Liver (tissue), 9 donors: ENCODE results near the gene GRID1. TPM values are rescaled to one million over a fixed set of nuclear protein-coding genes. Genes with fewer than 3 reads are reported as not detected.

Source experiments
- DNase-seq: peaks from one replicate; pipeline ENCODE4 v3.0.0-alpha.2; 2017; ENCODE audit warnings: low spot score
- H3K27ac ChIP-seq, 2 donors: one replicate each; pipeline ENCODE4 v1.7.0; 2013; ENCODE audit warnings: inconsistent platforms in 2 of 2, low read length in 2 of 2, control low read depth in 1 of 2, low read depth in 1 of 2, mild to moderate bottlenecking in 1 of 2
- H3K27me3 ChIP-seq, 4 donors: one replicate each; pipeline versions ENCODE4 v1.6.1 to v1.7.0; 2013; ENCODE audit warnings: low read length in 3 of 4, inconsistent platforms in 1 of 4, mild to moderate bottlenecking in 1 of 4, moderate library complexity in 1 of 4; ENCODE audit not compliant: control insufficient read depth in 4 of 4, insufficient read depth in 4 of 4
- H3K36me3 ChIP-seq, 4 donors: one replicate each; pipeline versions ENCODE4 v1.6.1 to v1.7.0; 2013; ENCODE audit warnings: low read length in 3 of 4, mild to moderate bottlenecking in 3 of 4, low read depth in 1 of 4, moderate library complexity in 1 of 4; ENCODE audit not compliant: control insufficient read depth in 4 of 4, insufficient read depth in 3 of 4
- H3K4me1 ChIP-seq, 4 donors: one replicate each; pipeline versions ENCODE4 v1.6.1 to v1.7.0; 2013; ENCODE audit warnings: low read length in 3 of 4, mild to moderate bottlenecking in 3 of 4, moderate library complexity in 1 of 4; ENCODE audit not compliant: control insufficient read depth in 4 of 4, insufficient read depth in 4 of 4
- H3K4me3 ChIP-seq, 3 donors: one replicate each; pipeline versions ENCODE4 v1.6.1 to v1.7.0; 2013; ENCODE audit warnings: low read length in 3 of 3, control low read depth in 1 of 3, low read depth in 1 of 3, mild to moderate bottlenecking in 1 of 3
- H3K9ac ChIP-seq, 2 donors: one replicate each; pipeline ENCODE4 v1.7.0; 2013; ENCODE audit warnings: low read length in 2 of 2, mild to moderate bottlenecking in 2 of 2, moderate library complexity in 2 of 2, control low read depth in 1 of 2, low read depth in 1 of 2
- H3K9me3 ChIP-seq, 4 donors: one replicate each; pipeline versions ENCODE4 v1.6.1 to v1.7.0; 2013; ENCODE audit warnings: low read length in 3 of 4; ENCODE audit not compliant: control insufficient read depth in 4 of 4
- ATF3 ChIP-seq: IDR thresholded peaks from 2 replicates; pipeline ENCODE4 v1.6.1; 2016; ENCODE audit warnings: antibody characterized with exemption
- CTCF ChIP-seq: fragments of 150-350 bp; IDR thresholded peaks from 2 replicates; pipeline ENCODE4 v1.5.1; 2017; ENCODE audit warnings: improper control_type of control experiment, low read depth, low read length; ENCODE audit not compliant: missing input control
- EGR1 ChIP-seq, 2 donors: IDR thresholded peaks; 2 replicates each; pipeline ENCODE4 v1.6.1; 2016 to 2018; ENCODE audit warnings: antibody characterized with exemption in 2 of 2, low read depth in 2 of 2
- FOXA1 ChIP-seq: IDR thresholded peaks from 2 replicates; pipeline ENCODE4 v1.6.1; 2016; ENCODE audit warnings: antibody characterized with exemption
- FOXA2 ChIP-seq: IDR thresholded peaks from 2 replicates; pipeline ENCODE4 v1.6.1; 2016; ENCODE audit warnings: antibody characterized with exemption
- GABPA ChIP-seq, 2 donors: IDR thresholded peaks in 1 of 2; conservative IDR thresholded peaks in 1 of 2; 2 replicates each; pipeline ENCODE4 v1.6.1; 2016; ENCODE audit warnings: antibody characterized with exemption in 2 of 2, mild to moderate bottlenecking in 1 of 2, moderate library complexity in 1 of 2
- HNF4A ChIP-seq, 2 donors: conservative IDR thresholded peaks; 2 replicates each; pipeline ENCODE4 v1.6.1; 2016; ENCODE audit warnings: antibody characterized with exemption in 2 of 2, mild to moderate bottlenecking in 2 of 2
- HNF4G ChIP-seq: IDR thresholded peaks from 2 replicates; pipeline ENCODE4 v1.6.1; 2016; ENCODE audit warnings: antibody characterized with exemption
- JUND ChIP-seq, 2 donors: IDR thresholded peaks; 2 replicates each; pipeline ENCODE4 v1.6.1; 2016; ENCODE audit warnings: antibody characterized with exemption in 2 of 2
- NR2F2 ChIP-seq: IDR thresholded peaks from 2 replicates; pipeline ENCODE4 v1.6.1; 2016; ENCODE audit warnings: antibody characterized with exemption
- RAD21 ChIP-seq, 2 donors: IDR thresholded peaks; 2 replicates each; pipeline ENCODE4 v1.6.1; 2016; ENCODE audit warnings: antibody characterized with exemption in 2 of 2, mild to moderate bottlenecking in 2 of 2
- RXRA ChIP-seq, 2 donors: IDR thresholded peaks; 2 replicates each; pipeline ENCODE4 v1.6.1; 2017 to 2018; ENCODE audit warnings: antibody characterized with exemption in 2 of 2, mild to moderate bottlenecking in 1 of 2
- SP1 ChIP-seq: IDR thresholded peaks from 2 replicates; pipeline ENCODE4 v1.6.1; 2018; ENCODE audit warnings: antibody characterized with exemption, mild to moderate bottlenecking
- TAF1 ChIP-seq: conservative IDR thresholded peaks from 2 replicates; pipeline ENCODE4 v1.6.1; 2016; ENCODE audit warnings: antibody characterized with exemption, mild to moderate bottlenecking
- YY1 ChIP-seq: IDR thresholded peaks from 2 replicates; pipeline ENCODE4 v1.6.1; 2016; ENCODE audit warnings: antibody characterized with exemption, mild to moderate bottlenecking
- ZBTB33 ChIP-seq: IDR thresholded peaks from 2 replicates; pipeline ENCODE4 v1.6.1; 2016; ENCODE audit warnings: antibody characterized with exemption
- WGBS: extraction: QIAGEN DNeasy Blood & Tissue Kit; methylation state at CpG from one replicate; pipeline ENCODE4 v1.1.7; 2013; 5-methylcytosine and 5-hydroxymethylcytosine counted together
- polyA plus RNA-seq, 2 donors: library from polyadenylated mRNA; stranded (reverse) in 1 of 2; unstranded in 1 of 2; fragments of 200-250 nt in 1 of 2; fragments of >200 nt in 1 of 2; fragmentation: Nextera tagmentation in 1 of 2; extraction: Ambion mirVana in 1 of 2; gene quantifications; one replicate each; pipeline versions ENCODE4 v1.2.1 to v1.2.3, GENCODE V29; 2013 to 2015
- total RNA-seq, 2 donors: library from RNA; depleted of rRNA; stranded (reverse); fragments of >200 nt; gene quantifications; one replicate each; pipeline ENCODE4 v1.2.3, GENCODE V29; 2014
- TF ChIP-seq, protein P1 (sequence below): IDR thresholded peaks from 2 replicates; pipeline ENCODE4 v1.6.1; 2016; ENCODE audit warnings: antibody characterized with exemption
- TF ChIP-seq, protein P2 (sequence below): IDR thresholded peaks from 2 replicates; pipeline ENCODE4 v1.6.1; 2016; ENCODE audit warnings: antibody characterized with exemption, mild to moderate bottlenecking
- donor health status: healthy.
- donor health status: healthy.
- donor health status: healthy.
- donor health status: healthy.
- donor health status: healthy.

The GRID1 gene
- total and polyA plus RNA-seq, 4 donors, result 0.09 to 0.17 (median 0.14) TPM; not detected in 1

DNA sequence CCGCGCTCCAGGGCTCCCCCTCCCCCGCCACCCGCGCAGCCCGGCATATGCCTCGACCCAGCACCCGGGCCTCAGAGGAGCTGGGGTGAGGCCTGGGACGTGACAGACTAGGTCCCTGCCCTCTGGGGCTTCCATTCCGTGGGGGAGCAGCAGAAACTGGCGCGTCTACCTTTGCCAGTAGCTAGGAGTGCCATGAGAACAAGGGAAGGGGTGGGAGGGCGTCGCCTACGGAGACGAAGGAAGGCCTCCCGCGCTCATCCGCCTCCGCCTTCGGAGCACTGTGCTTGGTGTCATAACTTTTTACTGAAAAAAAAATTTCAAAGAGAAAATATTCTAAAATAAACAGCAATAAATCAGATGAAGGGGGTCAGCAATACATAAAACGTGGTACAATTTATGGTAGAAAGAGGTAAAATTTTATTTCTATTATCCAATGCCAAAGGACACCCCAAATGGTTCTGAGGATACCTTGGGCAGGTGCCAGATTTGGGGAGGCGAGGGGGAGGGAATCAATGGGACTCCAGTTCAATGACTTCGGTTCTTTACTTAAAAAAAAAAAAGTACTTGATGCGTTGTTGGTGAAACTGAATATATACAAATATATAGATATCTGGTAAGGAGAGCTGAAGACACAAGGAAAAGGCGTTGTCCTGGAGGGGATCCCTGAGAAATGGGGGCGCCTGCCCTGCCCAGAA is 35.1 kb upstream of the GRID1 start:
- DNase-seq, result no peak
- WGBS, result 9% methylated on average over 27 of the region's 27 CpGs
- peak overlapping the region in 1 of 2 donors; percentile 56 for H3K9ac ChIP-seq

More for the DNA sequence above, 35.1 kb upstream of the GRID1 start:
- TF ChIP-seq ATF3 (no peak), HNF4A (conservative IDR thresholded peaks at IDR 0.05) (no peak), ZBTB33 (no peak), FOXA2 (no peak), GABPA (IDR thresholded peaks at IDR 0.05 in 1 of 2, conservative IDR thresholded peaks at IDR 0.05 in 1 of 2) (no peak), SP1 (no peak), YY1 (no peak), FOXA1 (no peak), CTCF (no peak), RAD21 (IDR thresholded peaks at IDR 0.05) (no peak), TAF1 (no peak), HNF4G (no peak), EGR1 (IDR thresholded peaks at IDR 0.05; ENCODE audit: low read depth in 2 of 2) (no peak), JUND (IDR thresholded peaks at IDR 0.05) (no peak), RXRA (IDR thresholded peaks at IDR 0.05) (no peak), NR2F2 (no peak)
- TF ChIP-seq, protein P1, sequence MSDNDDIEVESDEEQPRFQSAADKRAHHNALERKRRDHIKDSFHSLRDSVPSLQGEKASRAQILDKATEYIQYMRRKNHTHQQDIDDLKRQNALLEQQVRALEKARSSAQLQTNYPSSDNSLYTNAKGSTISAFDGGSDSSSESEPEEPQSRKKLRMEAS, result no peak
- TF ChIP-seq, protein P2, sequence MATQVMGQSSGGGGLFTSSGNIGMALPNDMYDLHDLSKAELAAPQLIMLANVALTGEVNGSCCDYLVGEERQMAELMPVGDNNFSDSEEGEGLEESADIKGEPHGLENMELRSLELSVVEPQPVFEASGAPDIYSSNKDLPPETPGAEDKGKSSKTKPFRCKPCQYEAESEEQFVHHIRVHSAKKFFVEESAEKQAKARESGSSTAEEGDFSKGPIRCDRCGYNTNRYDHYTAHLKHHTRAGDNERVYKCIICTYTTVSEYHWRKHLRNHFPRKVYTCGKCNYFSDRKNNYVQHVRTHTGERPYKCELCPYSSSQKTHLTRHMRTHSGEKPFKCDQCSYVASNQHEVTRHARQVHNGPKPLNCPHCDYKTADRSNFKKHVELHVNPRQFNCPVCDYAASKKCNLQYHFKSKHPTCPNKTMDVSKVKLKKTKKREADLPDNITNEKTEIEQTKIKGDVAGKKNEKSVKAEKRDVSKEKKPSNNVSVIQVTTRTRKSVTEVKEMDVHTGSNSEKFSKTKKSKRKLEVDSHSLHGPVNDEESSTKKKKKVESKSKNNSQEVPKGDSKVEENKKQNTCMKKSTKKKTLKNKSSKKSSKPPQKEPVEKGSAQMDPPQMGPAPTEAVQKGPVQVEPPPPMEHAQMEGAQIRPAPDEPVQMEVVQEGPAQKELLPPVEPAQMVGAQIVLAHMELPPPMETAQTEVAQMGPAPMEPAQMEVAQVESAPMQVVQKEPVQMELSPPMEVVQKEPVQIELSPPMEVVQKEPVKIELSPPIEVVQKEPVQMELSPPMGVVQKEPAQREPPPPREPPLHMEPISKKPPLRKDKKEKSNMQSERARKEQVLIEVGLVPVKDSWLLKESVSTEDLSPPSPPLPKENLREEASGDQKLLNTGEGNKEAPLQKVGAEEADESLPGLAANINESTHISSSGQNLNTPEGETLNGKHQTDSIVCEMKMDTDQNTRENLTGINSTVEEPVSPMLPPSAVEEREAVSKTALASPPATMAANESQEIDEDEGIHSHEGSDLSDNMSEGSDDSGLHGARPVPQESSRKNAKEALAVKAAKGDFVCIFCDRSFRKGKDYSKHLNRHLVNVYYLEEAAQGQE, result no peak
- H3K4me3 ChIP-seq, result peak overlapping the region; percentile 14 to 71 (median 67)
- no peaks in the 10 kb centered on the region for H3K36me3 ChIP-seq
- H3K27me3 ChIP-seq, result no peaks in the 10 kb centered on the region
- peak overlapping the region; percentile 81 to 87 for H3K27ac ChIP-seq
- H3K9me3 ChIP-seq, result no peaks in the 10 kb centered on the region
- peaks cover 2 to 33% (median 19%) of the 10 kb centered on the region in 4 donors for H3K4me1 ChIP-seq
